Measurements from ENCODE around the gene MX1. TPM values are rescaled to one million over a fixed set of nuclear protein-coding genes. Genes with fewer than 3 reads are reported as not detected.
"Not testable (repeated sequence)": the region's sequence is repeated elsewhere in the genome, so short reads cannot be mapped to it uniquely, and the experiment has no call there.

The MX1 gene
- total RNA-seq, 1 experiment from 2014 or later = 2.0 TPM

DNA sequence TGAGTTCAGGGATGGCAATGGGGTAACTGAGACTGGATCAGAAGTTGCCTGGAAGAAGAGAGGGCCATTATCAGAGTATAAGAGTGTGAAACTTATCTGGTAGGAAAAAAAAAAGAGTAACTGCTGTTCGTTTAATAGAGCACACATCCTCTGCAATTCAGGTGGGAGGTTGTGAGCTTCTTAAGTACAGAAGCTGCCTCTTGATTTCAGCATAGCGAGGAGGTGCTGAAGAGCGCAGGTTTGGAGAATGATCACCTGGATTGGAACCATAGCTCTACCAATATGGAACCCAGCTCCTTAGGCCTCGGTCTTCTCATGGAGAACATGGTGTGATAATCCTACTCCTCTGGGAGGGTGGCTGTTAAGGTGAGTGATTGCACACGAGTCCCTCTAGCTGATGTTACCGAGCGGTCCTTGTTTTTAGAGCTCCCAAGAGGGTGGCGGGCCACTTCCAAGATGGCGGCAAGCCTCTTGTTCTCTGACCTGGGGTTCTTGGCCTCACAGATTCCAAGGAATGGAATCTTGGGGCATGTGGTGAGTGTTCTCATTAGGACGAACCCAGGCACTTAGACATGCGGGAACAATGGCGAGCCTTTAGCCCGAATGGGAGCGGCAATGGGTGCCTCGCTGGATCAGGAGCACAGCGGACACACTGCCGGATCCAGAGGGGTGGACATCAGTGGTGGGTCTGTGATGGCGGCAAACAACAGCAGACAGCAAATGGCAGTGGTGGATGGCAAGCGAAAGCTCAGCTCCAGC, 3.3 kb upstream of the MX1 start:
- no peak for ATAC-seq
- Histone ChIP-seq H3K9me3 (ENCODE audit: control insufficient read depth in 1 of 2, insufficient read depth in 1 of 2, low read depth in 1 of 2, low read length in 2 of 2) (no peaks in the 10 kb centered on the region), H3K27me3 (ENCODE audit: insufficient read depth, low read length) (no peaks in the 10 kb centered on the region), H3K4me2 (ENCODE audit: low read length) (no peak overlapping the region), H3K4me1 (ENCODE audit: control insufficient read depth in 1 of 2, insufficient read depth in 2 of 2, low read length in 2 of 2) (peaks cover 4 to 9% of the 10 kb centered on the region in 2 experiments; a peak in 3 of 4 replicates), H4K20me1 (ENCODE audit: insufficient read depth) (no peaks in the 10 kb centered on the region), H2AFZ (ENCODE audit: low read depth, low read length, poor library complexity, severe bottlenecking) (no peak overlapping the region), H3K79me2 (ENCODE audit: insufficient read depth, low read length) (no peaks in the 10 kb centered on the region), H3K27ac (ENCODE audit: low read depth, low read length) (no peak overlapping the region), H3K36me3 (ENCODE audit: control insufficient read depth in 1 of 2, insufficient read depth in 2 of 2, low read length in 2 of 2) (no peaks in the 10 kb centered on the region), H3K9ac (ENCODE audit: low read length) (no peak overlapping the region), H3K9me2 (ENCODE audit: insufficient read depth) (no peaks in the 10 kb centered on the region), H3K4me3 (replicated peaks in 1 of 2; ENCODE audit: low read depth in 1 of 2, low read length in 2 of 2) (no peak overlapping the region)
- no peak for TF ChIP-seq SIN3A (IDR thresholded peaks at IDR 0.05; ENCODE audit: low read depth)
- no peak for TF ChIP-seq ELF1 (IDR thresholded peaks at IDR 0.05; ENCODE audit: borderline replicate concordance, low read depth)
- no peak for TF ChIP-seq EZH2phosphoT487 (IDR thresholded peaks at IDR 0.05; ENCODE audit: borderline replicate concordance)
- no peak for TF ChIP-seq SP1 (IDR thresholded peaks at IDR 0.05; ENCODE audit: low read depth)
- TF ChIP-seq, protein P1, sequence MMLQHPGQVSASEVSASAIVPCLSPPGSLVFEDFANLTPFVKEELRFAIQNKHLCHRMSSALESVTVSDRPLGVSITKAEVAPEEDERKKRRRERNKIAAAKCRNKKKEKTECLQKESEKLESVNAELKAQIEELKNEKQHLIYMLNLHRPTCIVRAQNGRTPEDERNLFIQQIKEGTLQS (IDR thresholded peaks at IDR 0.05) = no peak
- TF ChIP-seq POLR2AphosphoS5 (IDR thresholded peaks at IDR 0.05; ENCODE audit: low read depth, low read length) = no peak
- no peak for TF ChIP-seq ZNF274 (IDR thresholded peaks at IDR 0.05; ENCODE audit: low read depth, low read length)
- no peak for TF ChIP-seq ZBTB33 (IDR thresholded peaks at IDR 0.05; ENCODE audit: extremely low read depth, insufficient replicate concordance, low read length)
- TF ChIP-seq SRF (IDR thresholded peaks at IDR 0.05; ENCODE audit: low read depth) = no peak
- no peak for TF ChIP-seq RAD21 (IDR thresholded peaks at IDR 0.05; ENCODE audit: low read depth)
- TF ChIP-seq, protein P2, sequence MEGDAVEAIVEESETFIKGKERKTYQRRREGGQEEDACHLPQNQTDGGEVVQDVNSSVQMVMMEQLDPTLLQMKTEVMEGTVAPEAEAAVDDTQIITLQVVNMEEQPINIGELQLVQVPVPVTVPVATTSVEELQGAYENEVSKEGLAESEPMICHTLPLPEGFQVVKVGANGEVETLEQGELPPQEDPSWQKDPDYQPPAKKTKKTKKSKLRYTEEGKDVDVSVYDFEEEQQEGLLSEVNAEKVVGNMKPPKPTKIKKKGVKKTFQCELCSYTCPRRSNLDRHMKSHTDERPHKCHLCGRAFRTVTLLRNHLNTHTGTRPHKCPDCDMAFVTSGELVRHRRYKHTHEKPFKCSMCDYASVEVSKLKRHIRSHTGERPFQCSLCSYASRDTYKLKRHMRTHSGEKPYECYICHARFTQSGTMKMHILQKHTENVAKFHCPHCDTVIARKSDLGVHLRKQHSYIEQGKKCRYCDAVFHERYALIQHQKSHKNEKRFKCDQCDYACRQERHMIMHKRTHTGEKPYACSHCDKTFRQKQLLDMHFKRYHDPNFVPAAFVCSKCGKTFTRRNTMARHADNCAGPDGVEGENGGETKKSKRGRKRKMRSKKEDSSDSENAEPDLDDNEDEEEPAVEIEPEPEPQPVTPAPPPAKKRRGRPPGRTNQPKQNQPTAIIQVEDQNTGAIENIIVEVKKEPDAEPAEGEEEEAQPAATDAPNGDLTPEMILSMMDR (IDR thresholded peaks at IDR 0.05 in 2 of 3, conservative IDR thresholded peaks at IDR 0.05 in 1 of 3; ENCODE audit: borderline replicate concordance in 1 of 3, insufficient read depth in 1 of 3, low read depth in 2 of 3, low read length in 2 of 3) = no peak
- TF ChIP-seq, protein P3, sequence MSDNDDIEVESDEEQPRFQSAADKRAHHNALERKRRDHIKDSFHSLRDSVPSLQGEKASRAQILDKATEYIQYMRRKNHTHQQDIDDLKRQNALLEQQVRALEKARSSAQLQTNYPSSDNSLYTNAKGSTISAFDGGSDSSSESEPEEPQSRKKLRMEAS (IDR thresholded peaks at IDR 0.05) = no peak
- TF ChIP-seq JUND (IDR thresholded peaks at IDR 0.05) = no peak
- TF ChIP-seq TCF7L2 (IDR thresholded peaks at IDR 0.05; ENCODE audit: borderline replicate concordance, extremely low read depth, insufficient read depth, insufficient read length) = no peak
- no peak for TF ChIP-seq FOSL1 (IDR thresholded peaks at IDR 0.05; ENCODE audit: low read depth)
- RAD21 ChIA-PET (ENCODE audit: low non-redundant PET in 1 of 2, low total read pairs in 2 of 2, uncharacterized antibody in 2 of 2, unreplicated experiment in 2 of 2) = no interaction called here
- POLR2A ChIA-PET = interaction anchor here (1.5 kb wide), 1 partner anchor 12 kb away, joined by 3 read pairs; no protein-coding TSS in a partner anchor
- CTCF ChIA-PET = interaction anchor here (1.4 kb wide), 1 partner anchor 11 kb away, joined by 4 read pairs; no protein-coding TSS in a partner anchor
- BruUV-seq (replicated peaks) = no TSS peak
- no peak for DNase-seq (ENCODE audit: low read depth, low spot score)
- intact Hi-C loops (cut with micrococcal nuclease) = no loop called here

GRCh38 chr21:41423305-41423636, 2.8 kb upstream of the MX1 start:
- H3K27ac ChIP-seq (ENCODE audit: low read depth, low read length); H3K79me2 ChIP-seq (ENCODE audit: insufficient read depth, low read length); DNase-seq (ENCODE audit: low read depth, low spot score); H3K4me2 ChIP-seq (ENCODE audit: low read length); H3K9me2 ChIP-seq (ENCODE audit: insufficient read depth); H3K27me3 ChIP-seq (ENCODE audit: insufficient read depth, low read length); H3K9ac ChIP-seq (ENCODE audit: low read length); RAD21 ChIA-PET (ENCODE audit: low non-redundant PET in 1 of 2, low total read pairs in 2 of 2, uncharacterized antibody in 2 of 2, unreplicated experiment in 2 of 2); intact Hi-C loops (cut with micrococcal nuclease); H3K4me1 ChIP-seq (ENCODE audit: control insufficient read depth in 1 of 2, insufficient read depth in 2 of 2, low read length in 2 of 2); H3K36me3 ChIP-seq (ENCODE audit: control insufficient read depth in 1 of 2, insufficient read depth in 2 of 2, low read length in 2 of 2); H3K9me3 ChIP-seq (ENCODE audit: control insufficient read depth in 1 of 2, insufficient read depth in 1 of 2, low read depth in 1 of 2, low read length in 2 of 2); H3K4me3 ChIP-seq (replicated peaks in 1 of 2; ENCODE audit: low read depth in 1 of 2, low read length in 2 of 2); H2AFZ ChIP-seq (ENCODE audit: low read depth, low read length, poor library complexity, severe bottlenecking); H4K20me1 ChIP-seq (ENCODE audit: insufficient read depth); ATAC-seq; BruUV-seq (replicated peaks): not testable (repeated sequence)
- CTCF ChIA-PET = interaction anchor here (1.4 kb wide), 1 partner anchor 12 kb away, joined by 4 read pairs; no protein-coding TSS in a partner anchor
- POLR2A ChIA-PET = interaction anchor here (1.5 kb wide), 1 partner anchor 12 kb away, joined by 3 read pairs; no protein-coding TSS in a partner anchor
